Dendritic cell treated with granulocyte-macrophage colony-stimulating factor and Interleukin-4, amounts not matched to agents 40 ng/mL and 50 ng/mL, for 4 days (primary cell): Measurements from ENCODE around the gene L3MBTL3.

Experiments
- H3K27ac Mint-ChIP-seq: one replicate; pipeline ENCODE4 v1.8.0; 2022; ENCODE audit warnings: mild to moderate bottlenecking, mixed read lengths
- H3K27me3 Mint-ChIP-seq: one replicate; pipeline ENCODE4 v1.8.0; 2022; ENCODE audit warnings: mild to moderate bottlenecking, mixed read lengths
- H3K36me3 Mint-ChIP-seq: one replicate; pipeline ENCODE4 v1.8.0; 2022; ENCODE audit warnings: low read depth, mixed read lengths
- H3K4me1 Mint-ChIP-seq: one replicate; pipeline ENCODE4 v1.8.0; 2022; ENCODE audit warnings: low read depth, mixed read lengths
- H3K4me3 Mint-ChIP-seq: one replicate; pipeline ENCODE4 v1.8.0; 2022; ENCODE audit warnings: mild to moderate bottlenecking, moderate library complexity, mixed read lengths
- H3K9me3 Mint-ChIP-seq: one replicate; pipeline ENCODE4 v1.8.0; 2022; ENCODE audit warnings: mixed read lengths
- intact Hi-C: fragments of 100-400 bp; cut with micrococcal nuclease; formaldehyde crosslinking; loops from one replicate; pipeline ENCODE4 v1.15.0; 2022

Gene L3MBTL3

DNA sequence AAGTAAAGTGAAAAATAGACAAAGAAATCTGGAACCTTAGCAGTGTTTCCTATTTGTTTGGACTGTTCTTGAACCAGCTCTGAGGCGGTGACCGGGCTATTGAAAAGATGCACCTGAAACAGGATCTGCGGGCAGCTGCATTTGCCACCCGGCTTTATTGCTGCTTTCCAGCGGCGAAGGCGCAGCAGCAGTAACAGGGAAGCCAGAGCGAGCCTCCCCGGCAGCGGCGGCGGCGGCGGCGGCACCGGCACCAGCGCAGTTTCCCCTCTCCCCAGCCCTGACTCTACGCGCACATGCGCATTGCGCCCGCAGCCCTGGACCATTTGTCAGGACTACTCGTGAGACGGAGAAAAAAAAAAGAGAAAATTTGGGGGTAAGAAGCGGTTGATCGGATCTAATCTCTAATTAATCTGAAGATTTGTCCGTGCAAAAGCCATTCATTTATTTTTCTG lies at the start of gene L3MBTL3:
Gene L3MBTL3 (plus strand): TSS at position 290 of the 452 bp plus-strand sequence. CDS start 24,119 bp downstream, outside the sequence.
- Mint-ChIP-seq H3K9me3 (peaks cover 4% of the 10 kb centered on the region), H3K36me3 (peaks cover 15% of the 10 kb centered on the region), H3K4me3 (peak within 1 kb of the TSS; percentile 99), H3K27ac (peak within 1 kb of the TSS; percentile 79), H3K27me3 (no peaks in the 10 kb centered on the region), H3K4me1 (peaks cover 10% of the 10 kb centered on the region)
- intact Hi-C loops: loop anchor here (5.0 to 10.0 kb wide), 2 partner anchors 81 to 254 kb away; no protein-coding TSS in a partner anchor

DNA sequence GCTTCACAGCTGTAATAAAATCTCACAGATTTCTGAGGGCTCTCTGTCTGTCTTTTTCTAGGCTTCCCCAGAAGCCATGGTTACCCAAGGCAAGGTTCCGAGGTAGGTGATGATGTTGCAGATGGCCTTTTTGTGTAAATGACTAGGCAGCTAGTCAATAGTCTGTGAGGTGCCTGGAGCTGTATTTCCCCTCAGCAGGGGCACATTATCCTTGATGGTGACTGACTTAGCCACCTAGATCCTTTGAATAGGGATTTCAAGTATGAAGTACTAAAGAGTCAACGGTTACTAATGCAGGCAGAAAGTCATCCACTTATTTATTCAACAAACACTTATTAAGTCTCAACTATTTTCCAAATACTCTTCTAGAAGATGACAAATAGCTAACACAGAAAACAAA lies 49.3 kb upstream of the L3MBTL3 start:
- Mint-ChIP-seq H3K9me3 (peaks cover 9% of the 10 kb centered on the region), H3K27ac (no peak overlapping the region), H3K27me3 (peaks cover 1% of the 10 kb centered on the region), H3K36me3 (no peaks in the 10 kb centered on the region), H3K4me3 (no peak overlapping the region), H3K4me1 (no peaks in the 10 kb centered on the region)
- intact Hi-C loops: no loop called here

DNA sequence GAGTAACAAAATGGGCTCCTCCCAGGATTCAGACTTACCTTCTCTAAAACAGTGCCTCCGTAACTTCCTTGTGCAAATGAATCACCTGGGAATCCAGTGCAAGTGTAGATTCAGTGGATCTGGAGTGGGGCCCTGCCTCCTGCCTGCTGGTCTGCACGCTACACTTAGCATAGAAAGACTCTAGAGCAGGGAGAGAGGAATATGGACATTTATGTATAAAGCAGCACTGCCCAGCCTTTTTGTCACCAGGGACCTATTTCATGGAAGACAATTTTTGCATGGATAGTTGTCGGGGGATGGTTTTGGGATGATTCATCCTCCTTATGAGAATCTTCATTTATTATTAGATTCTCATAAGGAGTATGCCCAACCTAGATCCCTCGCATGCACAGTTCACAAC lies 42.3 kb upstream of the L3MBTL3 start:
- Mint-ChIP-seq H3K4me3 (no peak overlapping the region), H3K36me3 (no peaks in the 10 kb centered on the region), H3K4me1 (no peaks in the 10 kb centered on the region), H3K27ac (no peak overlapping the region), H3K9me3 (peaks cover 11% of the 10 kb centered on the region), H3K27me3 (no peaks in the 10 kb centered on the region)
- intact Hi-C loops: no loop called here

DNA sequence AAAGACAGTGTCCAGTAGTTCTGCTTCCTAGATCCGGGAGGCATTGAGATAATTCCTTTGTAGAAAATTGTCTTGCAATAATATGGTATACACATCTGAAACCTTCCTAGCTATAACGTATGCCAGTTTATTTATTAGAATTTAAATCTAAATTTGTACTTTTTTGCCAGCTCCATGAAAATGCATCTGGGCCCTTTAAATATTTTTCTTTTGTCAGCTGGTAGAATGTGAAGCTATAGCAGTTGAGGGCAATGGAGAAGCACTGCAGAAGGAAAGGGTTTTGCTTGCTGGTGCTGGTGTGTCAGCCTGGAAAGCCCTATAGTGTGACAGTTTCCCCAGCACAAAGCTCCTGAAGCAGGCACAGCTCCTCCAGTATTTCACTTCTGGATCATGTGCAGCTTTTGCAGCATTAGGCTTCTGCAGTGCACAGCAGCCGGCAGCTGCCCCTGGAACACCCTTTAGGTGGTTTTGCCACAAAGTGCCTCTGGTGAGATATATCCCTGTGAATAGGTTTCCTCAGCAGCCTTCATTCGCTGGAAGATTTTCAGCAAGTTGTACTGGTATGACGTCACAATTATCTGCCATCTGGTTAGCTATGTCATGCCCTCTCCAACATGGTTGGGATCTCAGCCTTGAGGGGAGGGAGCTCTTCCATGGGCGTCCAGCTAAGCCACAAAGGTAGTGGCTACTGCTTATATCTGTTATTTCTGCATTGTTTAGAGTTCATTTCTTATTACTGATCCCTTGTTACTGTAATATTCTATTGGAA lies 40.0 kb upstream of the L3MBTL3 start:
- intact Hi-C loops: no loop called here
- H3K36me3 Mint-ChIP-seq: no peaks in the 10 kb centered on the region
- H3K4me3 Mint-ChIP-seq: no peak overlapping the region
- no peaks in the 10 kb centered on the region for H3K4me1 Mint-ChIP-seq
- H3K9me3 Mint-ChIP-seq: peaks cover 11% of the 10 kb centered on the region
- no peaks in the 10 kb centered on the region for H3K27me3 Mint-ChIP-seq
- no peak overlapping the region for H3K27ac Mint-ChIP-seq

DNA sequence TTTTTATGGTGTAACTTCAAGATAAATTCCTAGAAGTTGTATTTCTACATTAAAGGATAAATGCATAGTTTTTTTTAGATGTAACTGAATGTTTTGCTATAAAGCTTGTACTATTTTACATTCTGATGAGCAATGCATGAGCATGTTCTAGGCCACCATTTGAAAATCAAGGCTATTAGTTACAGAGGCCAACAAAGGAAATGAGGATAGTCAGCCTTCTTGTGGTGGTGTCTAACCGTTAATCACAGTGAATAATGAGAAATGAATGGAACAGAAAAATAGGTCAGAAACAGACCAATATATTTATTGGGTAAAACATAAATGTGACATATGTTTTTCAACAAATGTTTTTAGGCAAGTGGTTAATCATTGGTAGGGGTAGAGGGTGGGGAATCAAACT lies 37.6 kb upstream of the L3MBTL3 start:
- Mint-ChIP-seq H3K9me3 (peaks cover 11% of the 10 kb centered on the region), H3K4me3 (no peak overlapping the region), H3K4me1 (no peaks in the 10 kb centered on the region), H3K27me3 (no peaks in the 10 kb centered on the region), H3K36me3 (no peaks in the 10 kb centered on the region), H3K27ac (no peak overlapping the region)
- intact Hi-C loops: no loop called here

DNA sequence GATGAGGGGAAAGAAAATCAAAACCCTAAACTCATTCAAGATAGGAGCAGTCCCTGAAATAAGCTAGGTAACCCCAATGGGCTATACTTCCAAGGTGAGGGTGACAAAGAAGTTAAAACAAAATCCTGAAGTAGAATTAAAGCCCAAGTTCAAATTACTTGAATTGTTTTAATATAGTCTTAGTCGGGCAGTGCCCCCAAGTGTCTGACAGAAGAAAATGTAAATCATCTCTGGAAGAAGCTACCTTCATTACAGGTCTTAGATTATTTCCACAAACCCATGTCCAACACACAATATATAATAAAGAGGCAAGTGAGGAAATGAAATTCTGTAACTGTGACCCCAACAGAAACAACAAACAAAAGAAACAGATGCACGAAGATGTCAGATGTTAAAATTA lies 36.8 kb upstream of the L3MBTL3 start:
- H3K27ac Mint-ChIP-seq: no peak overlapping the region
- no peaks in the 10 kb centered on the region for H3K36me3 Mint-ChIP-seq
- no peaks in the 10 kb centered on the region for H3K27me3 Mint-ChIP-seq
- peaks cover 11% of the 10 kb centered on the region for H3K9me3 Mint-ChIP-seq
- no peak overlapping the region for H3K4me3 Mint-ChIP-seq
- intact Hi-C loops: no loop called here
- no peaks in the 10 kb centered on the region for H3K4me1 Mint-ChIP-seq

DNA sequence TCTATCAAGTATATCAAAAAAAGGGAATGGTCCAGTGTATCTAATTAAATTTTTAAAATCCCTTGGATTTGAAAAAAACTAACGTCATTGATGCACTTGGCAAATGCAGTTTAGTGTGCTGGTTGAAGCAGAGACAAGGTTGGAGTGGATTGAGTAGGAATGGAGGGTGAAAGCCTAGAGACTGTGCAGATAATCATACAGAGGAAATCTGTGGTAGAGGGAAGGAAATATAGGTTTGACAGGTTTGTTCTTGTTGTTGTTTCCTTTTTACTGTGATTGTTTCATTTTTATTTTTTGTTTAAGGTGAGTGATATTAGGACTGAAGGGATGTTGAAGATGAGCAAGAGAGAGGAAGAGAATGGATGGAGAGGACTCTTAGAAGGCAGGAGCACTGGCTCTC lies 29.0 kb upstream of the L3MBTL3 start:
- Mint-ChIP-seq H3K27me3 (no peaks in the 10 kb centered on the region), H3K4me1 (no peaks in the 10 kb centered on the region), H3K27ac (no peak overlapping the region), H3K4me3 (no peak overlapping the region), H3K9me3 (no peaks in the 10 kb centered on the region), H3K36me3 (no peaks in the 10 kb centered on the region)
- intact Hi-C loops: no loop called here

DNA sequence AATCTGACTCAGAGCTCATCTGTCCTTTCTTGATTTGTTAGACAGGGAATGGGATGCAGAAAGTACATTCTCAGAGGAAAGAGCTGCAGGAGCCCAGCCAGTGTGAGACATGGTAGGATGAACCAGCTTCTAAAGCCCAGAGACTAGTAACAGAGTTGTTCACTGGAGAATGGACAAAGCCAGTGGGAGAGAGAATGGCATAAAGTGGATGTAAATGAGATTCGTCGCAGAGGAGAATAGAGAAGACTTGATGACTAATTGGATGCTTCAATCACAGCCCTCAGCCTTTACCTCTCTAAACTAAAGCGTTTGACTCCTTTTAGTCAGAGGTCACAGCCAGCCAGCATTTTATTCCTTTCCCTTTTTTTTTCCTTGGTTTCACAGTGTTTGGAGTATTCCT lies 25.5 kb upstream of the L3MBTL3 start:
- H3K9me3 Mint-ChIP-seq: no peaks in the 10 kb centered on the region
- intact Hi-C loops: no loop called here
- no peak overlapping the region for H3K4me3 Mint-ChIP-seq
- peaks cover 1% of the 10 kb centered on the region for H3K27me3 Mint-ChIP-seq
- H3K36me3 Mint-ChIP-seq: no peaks in the 10 kb centered on the region
- no peaks in the 10 kb centered on the region for H3K4me1 Mint-ChIP-seq
- no peak overlapping the region for H3K27ac Mint-ChIP-seq

DNA sequence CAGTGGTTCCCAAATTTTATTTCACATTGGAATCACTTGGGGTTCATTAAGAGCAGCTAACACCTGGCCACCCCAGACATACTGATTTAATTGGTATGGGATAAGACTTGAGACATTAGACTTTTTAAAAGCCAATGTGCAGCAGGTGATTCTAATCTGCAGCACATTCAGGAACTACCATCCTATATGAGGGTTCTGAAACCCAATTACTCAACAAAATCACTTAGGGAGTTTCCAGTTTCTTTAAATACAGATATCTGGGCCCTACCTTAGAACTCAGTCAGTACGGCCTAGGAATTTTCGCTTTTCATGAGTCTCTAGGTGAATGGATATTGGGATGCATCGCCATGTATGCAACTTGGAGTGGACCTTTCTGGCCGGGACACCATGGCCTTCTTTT lies 24.0 kb upstream of the L3MBTL3 start:
- no peaks in the 10 kb centered on the region for H3K9me3 Mint-ChIP-seq
- H3K4me1 Mint-ChIP-seq: no peaks in the 10 kb centered on the region
- H3K36me3 Mint-ChIP-seq: no peaks in the 10 kb centered on the region
- H3K27me3 Mint-ChIP-seq: peaks cover 1% of the 10 kb centered on the region
- no peak overlapping the region for H3K27ac Mint-ChIP-seq
- intact Hi-C loops: no loop called here
- no peak overlapping the region for H3K4me3 Mint-ChIP-seq

DNA sequence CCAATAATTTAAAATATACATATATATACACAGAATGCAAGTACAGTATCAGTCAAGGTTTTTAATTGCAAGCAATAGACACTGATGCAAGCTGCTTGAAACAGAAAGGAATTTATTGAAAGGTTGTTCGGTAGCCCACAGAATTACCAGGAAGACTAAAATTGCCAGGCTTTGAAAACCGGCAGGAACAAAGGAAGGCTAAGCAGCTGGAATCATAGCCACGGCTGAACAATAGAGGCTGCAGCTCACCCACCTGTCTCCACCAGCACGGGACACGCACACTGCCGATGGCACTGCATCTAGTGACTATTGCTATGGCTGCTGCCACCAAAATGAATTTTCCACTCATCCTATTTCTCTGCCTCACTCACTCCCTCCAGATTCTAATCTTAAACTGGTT lies 22.0 kb upstream of the L3MBTL3 start:
- no peaks in the 10 kb centered on the region for H3K4me1 Mint-ChIP-seq
- H3K27me3 Mint-ChIP-seq: peaks cover 1% of the 10 kb centered on the region
- H3K9me3 Mint-ChIP-seq: no peaks in the 10 kb centered on the region
- H3K36me3 Mint-ChIP-seq: no peaks in the 10 kb centered on the region
- H3K4me3 Mint-ChIP-seq: no peak overlapping the region
- intact Hi-C loops: no loop called here
- no peak overlapping the region for H3K27ac Mint-ChIP-seq

DNA sequence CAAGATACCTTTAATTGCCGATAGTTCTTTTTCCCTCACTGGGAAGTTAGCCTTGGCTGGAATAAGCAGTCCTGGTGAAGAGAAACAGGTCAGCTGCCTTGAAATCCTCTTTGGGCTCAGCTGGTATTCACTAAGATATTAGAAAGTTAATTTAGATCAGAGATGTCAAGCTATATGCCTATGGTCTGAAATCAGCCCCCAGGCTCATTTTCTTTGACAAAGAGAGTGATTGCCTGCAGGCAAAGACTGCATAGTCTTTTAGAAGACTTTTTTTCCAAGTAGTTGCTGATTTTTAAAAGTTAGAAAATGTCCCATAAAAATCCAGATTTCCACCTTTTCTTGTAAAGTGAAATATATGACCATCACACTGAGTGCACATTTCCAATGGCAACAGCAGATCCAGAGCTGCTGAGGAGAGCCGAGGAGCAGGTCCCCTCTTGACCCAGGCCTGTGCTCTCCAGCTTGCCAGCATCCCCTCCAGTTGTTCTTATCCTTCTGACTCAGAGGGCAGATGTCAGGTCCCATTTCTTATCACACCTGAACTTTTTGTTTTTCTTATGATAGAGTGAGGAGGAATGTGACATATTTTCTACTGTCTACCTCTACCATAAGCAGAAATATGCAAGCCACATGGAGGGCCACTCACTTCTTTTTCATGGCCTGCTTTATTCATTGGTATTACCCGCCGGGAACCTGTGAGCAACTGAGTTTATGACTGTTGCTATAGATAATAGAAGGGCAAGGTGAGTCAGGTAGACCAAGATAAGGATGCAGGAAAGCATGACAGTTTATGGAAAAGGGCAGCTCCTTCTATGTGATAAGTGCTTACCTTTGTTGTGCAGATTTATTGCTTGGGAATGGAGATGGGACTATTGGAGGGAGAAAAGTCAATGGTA lies 17.6 kb upstream of the L3MBTL3 start:
- Mint-ChIP-seq H3K4me1 (no peaks in the 10 kb centered on the region), H3K36me3 (no peaks in the 10 kb centered on the region), H3K9me3 (no peaks in the 10 kb centered on the region), H3K4me3 (no peak overlapping the region), H3K27me3 (peaks cover 1% of the 10 kb centered on the region), H3K27ac (no peak overlapping the region)
- intact Hi-C loops: no loop called here

DNA sequence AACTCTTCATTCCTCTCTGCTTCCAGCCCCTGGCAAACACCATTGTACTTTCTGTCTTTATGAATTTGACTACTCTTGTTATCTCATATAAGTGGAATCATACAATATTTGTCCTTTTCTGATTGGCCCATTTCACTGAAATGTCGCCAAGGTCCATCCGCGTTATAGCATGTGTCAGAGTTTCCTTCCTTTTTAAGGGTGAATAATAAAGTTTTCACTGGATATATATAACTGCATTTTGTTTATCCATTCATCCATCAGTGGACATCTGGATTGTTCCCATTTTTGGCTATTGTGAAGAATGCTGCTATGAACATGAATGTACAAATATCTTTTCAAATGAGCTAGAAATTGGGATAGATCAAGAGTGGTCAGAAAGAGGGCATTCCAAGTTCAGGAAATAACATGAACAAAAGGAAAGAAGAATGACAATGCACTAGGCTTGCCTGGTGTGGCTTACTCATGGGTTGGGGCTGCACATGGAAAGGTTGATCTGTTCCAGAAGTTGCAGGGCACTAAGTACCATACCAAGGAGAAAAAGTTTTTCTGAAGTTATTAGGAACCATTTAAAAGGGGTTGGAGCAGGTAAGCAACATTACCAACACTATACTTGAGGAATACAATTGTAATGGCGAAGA lies 10.0 kb upstream of the L3MBTL3 start:
- peaks cover 14% of the 10 kb centered on the region for H3K4me1 Mint-ChIP-seq
- intact Hi-C loops: no loop called here
- peaks cover 4% of the 10 kb centered on the region for H3K9me3 Mint-ChIP-seq
- no peak overlapping the region for H3K27ac Mint-ChIP-seq
- no peaks in the 10 kb centered on the region for H3K36me3 Mint-ChIP-seq
- H3K27me3 Mint-ChIP-seq: peaks cover 13% of the 10 kb centered on the region
- no peak overlapping the region for H3K4me3 Mint-ChIP-seq

DNA sequence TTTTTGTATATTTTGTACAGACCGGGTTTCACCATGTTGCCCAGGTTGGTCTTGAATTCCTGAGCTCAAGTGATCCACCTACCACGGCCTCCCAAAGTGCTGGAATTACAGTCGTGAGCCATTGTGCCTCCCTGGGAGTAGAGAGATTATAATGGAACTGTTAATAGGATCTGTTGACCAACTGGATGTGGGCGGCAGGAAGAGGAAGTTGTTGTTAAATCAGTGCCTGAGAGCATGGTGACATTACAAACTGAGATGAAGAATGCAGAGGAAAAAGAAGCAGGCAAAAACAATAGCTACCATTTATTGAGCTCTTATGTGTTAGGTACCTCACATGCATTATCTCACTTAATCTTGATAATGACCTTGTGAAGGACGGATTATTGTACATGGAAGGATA lies 9.2 kb upstream of the L3MBTL3 start:
- no peak overlapping the region for H3K4me3 Mint-ChIP-seq
- no peak overlapping the region for H3K27ac Mint-ChIP-seq
- no peaks in the 10 kb centered on the region for H3K36me3 Mint-ChIP-seq
- H3K9me3 Mint-ChIP-seq: peaks cover 7% of the 10 kb centered on the region
- intact Hi-C loops: no loop called here
- H3K27me3 Mint-ChIP-seq: peaks cover 13% of the 10 kb centered on the region
- peaks cover 14% of the 10 kb centered on the region for H3K4me1 Mint-ChIP-seq

DNA sequence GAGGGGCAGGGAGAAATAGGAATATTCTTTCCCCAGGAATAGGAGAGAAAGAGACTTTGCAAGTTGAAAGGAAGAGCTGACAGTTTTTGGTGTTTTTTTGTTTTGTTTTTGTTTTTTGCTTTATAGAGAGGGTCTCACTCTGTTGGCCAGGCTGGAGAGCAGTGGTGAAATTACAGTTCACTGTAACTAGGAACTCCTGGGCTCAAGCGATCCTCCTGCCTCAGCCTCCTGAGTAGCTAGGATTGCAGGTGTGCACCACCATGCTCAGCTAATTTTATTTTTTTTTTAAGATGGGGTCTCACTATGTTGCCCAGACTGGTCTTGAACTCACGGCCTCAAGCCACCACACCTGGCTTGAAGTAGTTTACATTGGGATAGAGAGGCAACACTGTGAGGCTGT lies 8.0 kb upstream of the L3MBTL3 start:
- Mint-ChIP-seq H3K36me3 (no peaks in the 10 kb centered on the region), H3K4me1 (peaks cover 14% of the 10 kb centered on the region), H3K9me3 (peaks cover 7% of the 10 kb centered on the region), H3K27ac (no peak overlapping the region), H3K4me3 (no peak overlapping the region), H3K27me3 (peaks cover 13% of the 10 kb centered on the region)
- intact Hi-C loops: loop anchor here (10.0 kb wide), 1 partner anchor 246 kb away; no protein-coding TSS in a partner anchor
